IMR-90 (cell line): ENCODE data around the gene RNFT1. TPM values are rescaled to one million over a fixed set of nuclear protein-coding genes. Genes with fewer than 3 reads are reported as not detected.
"Not testable (repeated sequence)": the region's sequence is repeated elsewhere in the genome, so short reads cannot be mapped to it uniquely, and the experiment has no call there.

ENCODE experiments used
- ATAC-seq: fragments of 200-7000 bp; cut with Tn5 transposase; 2 replicates; pipeline ENCODE4 v1.9.1; 2020; ENCODE audit warnings: low read depth, mild to moderate bottlenecking, moderate library complexity
- BruUV-seq: library from RNA; stranded (reverse); fragments of 400-500 nt; replicated peaks from 2 replicates; lab custom pipeline; 2021; lab: Mats Ljungman, UMichigan
- CTCF ChIA-PET: fragments of 300-600 bp; formaldehyde crosslinking; extraction: SDS; loops from one replicate; lab custom pipeline; 2021; ENCODE audit warnings: antibody characterized with exemption; lab: Yijun Ruan, JAX
- POLR2A ChIA-PET: fragments of 300-600 bp; sonication (Branson Sonifier 250); formaldehyde crosslinking; loops from one replicate; lab custom pipeline; 2022; ENCODE audit warnings: antibody characterized with exemption; ENCODE audit not compliant: unreplicated experiment; lab: Charles Lee
- DNase-seq: peaks from one replicate; pipeline ENCODE4 v3.0.0; 2013
- H2AFZ ChIP-seq: replicated peaks from 2 replicates; pipeline ENCODE3; 2013; ENCODE audit warnings: low read length, mild to moderate bottlenecking; ENCODE audit not compliant: poor library complexity
- H2AK5ac ChIP-seq: 2 replicates; pipeline ENCODE4 v1.6.1; 2013; ENCODE audit warnings: low read depth, low read length, inconsistent platforms
- H2AK9ac ChIP-seq: replicated peaks from 2 replicates; pipeline ENCODE3; 2013; ENCODE audit warnings: mild to moderate bottlenecking, low read depth, low read length, moderate library complexity; ENCODE audit not compliant: poor library complexity
- H2BK120ac ChIP-seq: 2 replicates; pipeline ENCODE4 v1.6.1; 2013; ENCODE audit warnings: low read depth, low read length, inconsistent platforms
- H2BK15ac ChIP-seq: 3 replicates; pipeline ENCODE4 v1.6.1; 2013; ENCODE audit warnings: low read depth, low read length, inconsistent platforms
- H2BK20ac ChIP-seq: 2 replicates; pipeline ENCODE4 v1.6.1; 2013; ENCODE audit warnings: low read depth, mild to moderate bottlenecking, inconsistent platforms, low read length, moderate library complexity
- H2BK5ac ChIP-seq: 2 replicates; pipeline ENCODE4 v1.6.1; 2013; ENCODE audit warnings: mild to moderate bottlenecking, low read depth, low read length, inconsistent platforms; ENCODE audit not compliant: poor library complexity, severe bottlenecking
- H3K14ac ChIP-seq: replicated peaks from 2 replicates; pipeline ENCODE4 v1.6.1; 2013; ENCODE audit warnings: low read depth, low read length, inconsistent platforms
- H3K18ac ChIP-seq: 2 replicates; pipeline ENCODE4 v1.6.1; 2013; ENCODE audit warnings: low read depth, low read length, control low read depth
- H3K23ac ChIP-seq: 2 replicates; pipeline ENCODE4 v1.6.1; 2013; ENCODE audit warnings: low read depth, low read length, inconsistent platforms
- H3K27ac ChIP-seq: 2 replicates; pipeline ENCODE4 v1.5.1; 2013; ENCODE audit warnings: mild to moderate bottlenecking, control low read depth, low read length; ENCODE audit not compliant: insufficient read depth
- H3K27me3 ChIP-seq: 2 replicates; pipeline ENCODE4 v1.6.1; 2013; ENCODE audit warnings: low read length; ENCODE audit not compliant: control insufficient read depth, insufficient read depth
- H3K36me3 ChIP-seq: 2 replicates; pipeline ENCODE4 v1.6.1; 2013; ENCODE audit warnings: low read length, mixed read lengths; ENCODE audit not compliant: control insufficient read depth, insufficient read depth
- H3K4ac ChIP-seq: 2 replicates; pipeline ENCODE4 v1.6.1; 2013; ENCODE audit warnings: low read depth, low read length, inconsistent platforms
- H3K4me1 ChIP-seq: 2 replicates; pipeline ENCODE4 v1.6.1; 2013; ENCODE audit warnings: low read length, mixed read lengths; ENCODE audit not compliant: control insufficient read depth, insufficient read depth
- H3K4me2 ChIP-seq: 2 replicates; pipeline ENCODE4 v1.6.1; 2013; ENCODE audit warnings: low read depth, mild to moderate bottlenecking, control low read depth, low read length, moderate library complexity
- H3K4me3 ChIP-seq: 2 replicates; pipeline ENCODE4 v1.5.1; 2013; ENCODE audit warnings: low read depth, mild to moderate bottlenecking, control low read depth, low read length, moderate library complexity; ENCODE audit not compliant: insufficient read depth
- H3K56ac ChIP-seq: 2 replicates; pipeline ENCODE4 v1.6.1; 2013; ENCODE audit warnings: low read length, inconsistent platforms; ENCODE audit not compliant: insufficient read depth; ENCODE audit errors: extremely low read depth
- H3K79me1 ChIP-seq, 2 experiments: 2 replicates each; pipeline ENCODE4 v1.6.1; 2013; ENCODE audit warnings: low read length in 2 of 2, inconsistent platforms in 1 of 2, low read depth in 1 of 2
- H3K9ac ChIP-seq: 2 replicates; pipeline ENCODE4 v1.6.1; 2013; ENCODE audit warnings: low read depth, low read length, control low read depth
- H3K9me1 ChIP-seq: 2 replicates; pipeline ENCODE4 v1.6.1; 2013; ENCODE audit warnings: low read length, inconsistent platforms; ENCODE audit not compliant: insufficient read depth
- H3K9me3 ChIP-seq: 2 replicates; pipeline ENCODE4 v1.6.1; 2013; ENCODE audit warnings: low read length; ENCODE audit not compliant: control insufficient read depth, insufficient read depth
- H4K20me1 ChIP-seq: 2 replicates; pipeline ENCODE4 v1.6.1; 2013; ENCODE audit warnings: low read length, inconsistent platforms; ENCODE audit not compliant: insufficient read depth
- H4K5ac ChIP-seq: 2 replicates; pipeline ENCODE4 v1.6.1; 2013; ENCODE audit warnings: mild to moderate bottlenecking, low read depth, low read length, control low read depth
- H4K8ac ChIP-seq, 2 experiments: 2 replicates each; pipeline ENCODE4 v1.6.1; 2013; ENCODE audit warnings: low read depth in 2 of 2, low read length in 2 of 2, control low read depth in 1 of 2, inconsistent platforms in 1 of 2
- H4K91ac ChIP-seq: 2 replicates; pipeline ENCODE4 v1.6.1; 2013; ENCODE audit warnings: low read depth, low read length, inconsistent platforms; ENCODE audit not compliant: insufficient read depth
- WGBS, 2 experiments: methylation state at CpG; one replicate each; pipeline versions ENCODE4 v1.1.5 to v1.1.7; 2013; ENCODE audit warnings: missing lambda C conversion rate in 2 of 2; ENCODE audit not compliant: insufficient read length in 1 of 2; ENCODE audit errors: extremely low coverage in 2 of 2; 5-methylcytosine and 5-hydroxymethylcytosine counted together
- dilution Hi-C: fragments of 300-500 bp; cut with HindIII; formaldehyde crosslinking; loops from one replicate; pipeline ENCODE4 v1.14.3; 2018; ENCODE audit warnings: low sequenced_read_pairs; ENCODE audit not compliant: unreplicated experiment
- in situ Hi-C: fragments of 300-500 bp; cut with MboI; formaldehyde crosslinking; loops from 3 replicates; pipeline ENCODE4 v1.14.3; 2019; ENCODE audit warnings: low sequenced_read_pairs, inconsistent platforms, mixed read lengths
- intact Hi-C: fragments of 100-400 bp; cut with micrococcal nuclease; formaldehyde crosslinking; loops from 2 replicates; pipeline ENCODE4 v1.10.0; 2022
- polyA plus RNA-seq, 3 experiments: library from polyadenylated mRNA; depleted of rRNA; stranded (reverse); fragments of >200 nt; gene quantifications; 2 replicates each; pipeline ENCODE4 v1.2.3, GENCODE V29; 2012; ENCODE audit warnings: low replicate concordance in 1 of 3
- total RNA-seq: library from RNA; depleted of rRNA; stranded (reverse); fragments of >200 nt; gene quantifications from 2 replicates; pipeline ENCODE4 v1.2.3, GENCODE V29; 2012

Gene RNFT1
- total and polyA plus RNA-seq, 2 of the 4 experiments (the other 2 are of a cell fraction) = 15.7 to 22.2 TPM

DNA sequence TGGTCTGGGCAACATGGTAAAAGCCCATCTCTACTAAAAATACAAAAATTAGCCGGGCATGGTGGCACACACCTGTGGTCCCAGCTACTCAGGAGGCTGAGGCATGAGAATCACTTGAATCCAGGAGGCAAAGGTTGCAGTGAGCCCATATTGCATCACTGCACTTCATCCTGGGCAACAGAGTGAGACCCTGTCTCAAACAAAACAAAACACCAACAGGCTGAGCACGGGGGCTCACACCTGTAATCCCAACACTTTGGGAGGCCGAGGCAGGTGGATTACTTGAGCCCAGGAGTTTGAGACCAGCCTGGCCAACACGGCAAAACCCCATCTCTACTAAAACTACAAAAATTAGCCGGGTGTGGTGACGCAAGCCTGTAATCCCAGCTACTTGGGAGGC lies 10.6 kb upstream of the RNFT1 start:
- H4K91ac ChIP-seq, BruUV-seq, dilution Hi-C loops, H3K27me3 ChIP-seq, H2AFZ ChIP-seq, H4K5ac ChIP-seq, H3K9me3 ChIP-seq, H3K79me1 ChIP-seq, H3K36me3 ChIP-seq, H3K14ac ChIP-seq, H2BK15ac ChIP-seq, H2AK5ac ChIP-seq, in situ Hi-C loops, H4K8ac ChIP-seq, H2BK5ac ChIP-seq, H3K23ac ChIP-seq, H2BK120ac ChIP-seq, H3K4ac ChIP-seq, H2BK20ac ChIP-seq, POLR2A ChIA-PET, H3K18ac ChIP-seq, CTCF ChIA-PET, H3K27ac ChIP-seq, H3K9me1 ChIP-seq, H3K4me2 ChIP-seq, H4K20me1 ChIP-seq, H3K4me1 ChIP-seq, H3K9ac ChIP-seq, ATAC-seq, H2AK9ac ChIP-seq, H3K56ac ChIP-seq, intact Hi-C loops, DNase-seq, H3K4me3 ChIP-seq: not testable (repeated sequence)
- WGBS, 2 experiments = 100% methylated on average over 1 of the region's 6 CpGs; no CpG with 5 or more reads in 1 of the 2 experiments

DNA sequence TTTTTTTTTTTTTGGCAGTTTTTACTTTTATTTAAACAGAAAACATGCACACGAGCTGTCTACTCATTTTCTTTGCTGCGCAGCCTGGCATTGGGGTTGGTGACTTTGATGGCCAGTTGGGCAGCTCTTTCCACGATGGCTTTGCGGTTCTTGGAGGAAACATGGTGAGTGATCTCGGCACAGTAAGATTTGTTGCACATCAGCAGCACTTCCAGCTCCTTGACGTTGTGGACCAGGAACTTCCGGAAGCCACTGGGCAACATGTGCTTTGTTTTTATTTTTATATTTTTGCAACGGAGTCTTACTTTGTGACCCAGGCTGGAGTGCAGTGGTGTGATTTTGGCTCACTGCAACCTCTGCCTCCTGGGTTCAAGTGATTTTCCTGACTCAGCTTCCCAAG lies 8.9 kb upstream of the RNFT1 start:
- intact Hi-C loops, H4K20me1 ChIP-seq, H2AFZ ChIP-seq, H3K36me3 ChIP-seq, H3K79me1 ChIP-seq, H3K56ac ChIP-seq, H4K91ac ChIP-seq, H4K8ac ChIP-seq, H2BK15ac ChIP-seq, H3K9me1 ChIP-seq, CTCF ChIA-PET, BruUV-seq, H2BK5ac ChIP-seq, H3K27me3 ChIP-seq, H3K18ac ChIP-seq, H2AK5ac ChIP-seq, POLR2A ChIA-PET, H2BK120ac ChIP-seq, H2AK9ac ChIP-seq, H3K4ac ChIP-seq, H3K4me2 ChIP-seq, ATAC-seq, dilution Hi-C loops, H3K4me3 ChIP-seq, in situ Hi-C loops, H3K9me3 ChIP-seq, H3K4me1 ChIP-seq, DNase-seq, H3K23ac ChIP-seq, H2BK20ac ChIP-seq, H3K27ac ChIP-seq, H4K5ac ChIP-seq, H3K14ac ChIP-seq, H3K9ac ChIP-seq: not testable (repeated sequence)
- 63% methylated on average over 4 of the region's 8 CpGs; no CpG with 5 or more reads in 1 of the 2 experiments for WGBS, 2 experiments
